HepG2 (cell line): ENCODE measurements around the gene SMYD2. TPM values are rescaled to one million over a fixed set of nuclear protein-coding genes. Genes with fewer than 3 reads are reported as not detected.

Experiments
- ATAC-seq: fragments of 200-7000 bp; cut with Tn5 transposase; 3 replicates; pipeline ENCODE4 v1.9.1; 2020; ENCODE audit warnings: mild to moderate bottlenecking, moderate library complexity
- BruUV-seq: library from RNA; stranded (reverse); fragments of 400-500 nt; replicated peaks from 2 replicates; lab custom pipeline; 2021; lab: Mats Ljungman, UMichigan
- CTCF ChIA-PET: fragments of 300-600 bp; formaldehyde crosslinking; extraction: SDS; loops from one replicate; lab custom pipeline; 2021; ENCODE audit warnings: low total read pairs, inconsistent platforms, low intra/inter-chr PET ratio; lab: Yijun Ruan, JAX
- POLR2A ChIA-PET: fragments of 350-600 bp; sonication (Branson Sonifier 250); formaldehyde crosslinking; loops from one replicate; lab custom pipeline; 2020; ENCODE audit warnings: antibody characterized with exemption, inconsistent platforms; lab: Yijun Ruan, JAX
- DNase-seq: peaks from one replicate; pipeline ENCODE4 v3.0.0-alpha.2; 2015; ENCODE audit warnings: low spot score
- FAIRE-seq: peaks from 3 replicates; lab custom pipeline; 2011; peaks lifted over from hg19 to GRCh38; lab: Jason Lieb, UNC
- H2AFZ ChIP-seq: one replicate; pipeline ENCODE4 v1.6.1; 2011; ENCODE audit warnings: low read length, inconsistent platforms
- H3K27ac ChIP-seq: fragments of 300-600 bp; 3 replicates; pipeline ENCODE4 v1.8.0; 2011; ENCODE audit warnings: mixed run types, mild to moderate bottlenecking, mixed read lengths, low read length, inconsistent platforms; ENCODE audit not compliant: insufficient read depth; ENCODE audit errors: extremely low read length
- H3K27me3 ChIP-seq, 2 experiments: fragments of 200-600 bp in 1 of 2; 2 replicates in 1 of 2; 3 replicates in 1 of 2; pipeline versions ENCODE4 v1.6.0 to v1.8.0; 2011; ENCODE audit warnings: low read length in 2 of 2, mild to moderate bottlenecking in 2 of 2, moderate library complexity in 2 of 2, inconsistent platforms in 1 of 2; ENCODE audit not compliant: insufficient read depth in 2 of 2, control insufficient read depth in 1 of 2
- H3K36me3 ChIP-seq, 2 experiments: fragments of 200-600 bp in 1 of 2; replicated peaks in 1 of 2; 2 replicates in 1 of 2; 3 replicates in 1 of 2; pipeline versions ENCODE4 v1.5.1 to v1.8.0; 2011; ENCODE audit warnings: low read length in 2 of 2, inconsistent platforms in 1 of 2; ENCODE audit not compliant: insufficient read depth in 2 of 2, control insufficient read depth in 1 of 2
- H3K4me1 ChIP-seq: 2 replicates; pipeline ENCODE4 v1.5.1; 2012; ENCODE audit warnings: low read length, inconsistent platforms; ENCODE audit not compliant: insufficient read depth
- H3K4me2 ChIP-seq: 2 replicates; pipeline ENCODE4 v1.6.0; 2011; ENCODE audit warnings: low read depth, low read length, inconsistent platforms
- H3K4me3 ChIP-seq, 3 experiments: fragments of 200-600 bp in 1 of 3; sonication (generic), shearing (Covaris generic) in 1 of 3; replicated peaks in 1 of 3; 2 replicates each; pipeline ENCODE4 v1.5.1; 2011 to 2016; ENCODE audit warnings: low read length in 3 of 3, inconsistent platforms in 2 of 3, low read depth in 2 of 3, mild to moderate bottlenecking in 2 of 3, control low read depth in 1 of 3, mixed read lengths in 1 of 3; ENCODE audit not compliant: insufficient read depth in 1 of 3
- H3K79me2 ChIP-seq: one replicate; pipeline ENCODE4 v1.6.1; 2011; ENCODE audit warnings: low read length, inconsistent platforms; ENCODE audit not compliant: insufficient read depth
- H3K9ac ChIP-seq: 2 replicates; pipeline ENCODE4 v1.6.0; 2011; ENCODE audit warnings: mild to moderate bottlenecking, low read depth, low read length, inconsistent platforms; ENCODE audit not compliant: insufficient read depth
- H3K9me3 ChIP-seq: 2 replicates; pipeline ENCODE4 v1.5.1; 2012; ENCODE audit warnings: mild to moderate bottlenecking, low read length
- H4K20me1 ChIP-seq: 2 replicates; pipeline ENCODE4 v1.6.0; 2011; ENCODE audit warnings: inconsistent platforms, mild to moderate bottlenecking, low read length, moderate library complexity; ENCODE audit not compliant: insufficient read depth
- CTCF ChIP-seq: sonication (generic); formaldehyde crosslinking; IDR thresholded peaks from 2 replicates; pipeline ENCODE4 v1.5.0; 2020; ENCODE audit warnings: mild to moderate bottlenecking, missing genetic modification reagents, moderate library complexity
- PRDM15 ChIP-seq: sonication (generic); formaldehyde crosslinking; IDR thresholded peaks from 2 replicates; pipeline ENCODE4 v1.4.0; 2020; ENCODE audit warnings: missing genetic modification reagents
- SMC3 ChIP-seq: IDR thresholded peaks from 2 replicates; pipeline ENCODE4 v1.6.1; 2011; ENCODE audit warnings: low read length, improper control_type of control experiment
- SNAPC5 ChIP-seq: sonication (generic); formaldehyde crosslinking; IDR thresholded peaks from 2 replicates; pipeline ENCODE4 v1.8.1; 2023; ENCODE audit warnings: mild to moderate bottlenecking, missing genetic modification reagents, borderline replicate concordance
- STAG1 ChIP-seq: sonication (generic); formaldehyde crosslinking; IDR thresholded peaks from 2 replicates; pipeline ENCODE4 v1.4.0; 2020; ENCODE audit warnings: missing genetic modification reagents
- ZBTB2 ChIP-seq: sonication (generic); formaldehyde crosslinking; IDR thresholded peaks from 2 replicates; pipeline ENCODE4 v1.8.0; 2022; ENCODE audit warnings: low read depth, missing genetic modification reagents
- ZNF180 ChIP-seq: sonication (generic); formaldehyde crosslinking; IDR thresholded peaks from 2 replicates; pipeline ENCODE4 v1.4.0; 2020; ENCODE audit warnings: low read depth, missing genetic modification reagents, borderline replicate concordance
- ZNF577 ChIP-seq: sonication (generic); formaldehyde crosslinking; IDR thresholded peaks from 2 replicates; pipeline ENCODE4 v1.4.0; 2020; ENCODE audit warnings: mild to moderate bottlenecking, low read depth, missing genetic modification reagents, borderline replicate concordance
- WGBS: methylation state at CpG from one replicate; pipeline ENCODE4 v1.1.6; 2017; ENCODE audit warnings: low lambda C conversion rate; 5-methylcytosine and 5-hydroxymethylcytosine counted together
- in situ Hi-C: cut with HindIII; loops from 2 replicates; pipeline ENCODE4 v1.10.0; 2017; ENCODE audit warnings: low pct_unique_long_range_greater_than_20kb; ENCODE audit not compliant: extremely low pct_ligation_motif_present
- intact Hi-C: fragments of 100-400 bp; cut with micrococcal nuclease; formaldehyde crosslinking; loops from one replicate; pipeline ENCODE4 v1.10.0; 2022; ENCODE audit not compliant: unreplicated experiment
- polyA plus RNA-seq, 8 experiments: library from polyadenylated mRNA; depleted of rRNA in 3 of 8; stranded (reverse) in 7 of 8; unstranded in 1 of 8; fragments of >200 nt; fragmentation: Illumina TruSeq in 4 of 8; extraction: Trizol in 4 of 8; gene quantifications; 2 replicates each; pipeline versions ENCODE4 v1.2.1 to v1.2.3, GENCODE V29; 2011 to 2016; ENCODE audit warnings: low read depth in 4 of 8, missing spikeins in 1 of 8, mixed read lengths in 1 of 8; ENCODE audit not compliant: insufficient read depth in 1 of 8
- total RNA-seq, 5 experiments: library from RNA; depleted of rRNA; stranded (reverse); fragments of >200 nt; fragmentation: Illumina TruSeq; extraction: Trizol; gene quantifications; 2 replicates each; pipeline ENCODE4 v1.2.3, GENCODE V29; 2016; ENCODE audit warnings: low read depth in 1 of 5

SMYD2 gene
- total and polyA plus RNA-seq, 2 of the 13 experiments (the other 11 are each of a cell fraction or from before 2014, with no cell fraction given), result 72.7 to 139 TPM

- intact Hi-C loops, result no loop called here
- no TSS peak for BruUV-seq
- ChIA-PET POLR2A (no interaction called here), CTCF (interaction anchor here (1.0 kb wide), 1 partner anchor 60 kb away, joined by 3 read pairs; no protein-coding TSS in a partner anchor)
- TF ChIP-seq PRDM15 (CRISPR knock-in tag) (no peak), SNAPC5 (CRISPR knock-in tag) (no peak), ZNF180 (no peak), STAG1 (CRISPR knock-in tag) (peak; percentile 45), SMC3 (0 out of 2 replicates have a peak, but pooled peaks have one; percentile 19), ZBTB2 (CRISPR knock-in tag) (no peak), CTCF (CRISPR knock-in tag) (peak; percentile 60), ZNF577 (CRISPR knock-in tag) (no peak)
- no peaks in the 10 kb centered on the region for H3K4me1 ChIP-seq
- DNase-seq (no peak), ATAC-seq (0 out of 3 replicates have a peak, but pooled peaks have one; percentile 40), FAIRE-seq (no peak)
- no peaks in the 10 kb centered on the region for H4K20me1 ChIP-seq
- H3K9ac ChIP-seq, result no peak overlapping the region
- 42% methylated on average over 3 of the region's 3 CpGs for WGBS
- H3K27me3 ChIP-seq, result 0 out of 5 replicates have a peak, but pooled peaks cover 0 to 2% of the 10 kb centered on the region in 2 experiments
- H3K9me3 ChIP-seq, result no peaks in the 10 kb centered on the region
- no peak overlapping the region for H2AFZ ChIP-seq
- no peaks in the 10 kb centered on the region for H3K36me3 ChIP-seq
- H3K4me3 ChIP-seq, result no peak overlapping the region
- in situ Hi-C loops, result no loop called here
- no peak overlapping the region for H3K4me2 ChIP-seq
- H3K79me2 ChIP-seq, result no peaks in the 10 kb centered on the region
- no peak overlapping the region for H3K27ac ChIP-seq
These were observed 9.6 kb upstream of the SMYD2 start for GRCh38 chr1:214271174-214271858.
